HG02610 (cell line): Measurements from ENCODE around the gene PKLR.
"Not testable (repeated sequence)": the region's sequence is repeated elsewhere in the genome, so short reads cannot be mapped to it uniquely, and the experiment has no call there.

Source experiments
- ATAC-seq: cut with Tn5 transposase; IDR thresholded peaks from one replicate; pipeline ENCODE4 v1.9.1; 2021; ENCODE audit warnings: mild to moderate bottlenecking, moderate library complexity; ENCODE audit not compliant: unreplicated experiment

PKLR gene

DNA sequence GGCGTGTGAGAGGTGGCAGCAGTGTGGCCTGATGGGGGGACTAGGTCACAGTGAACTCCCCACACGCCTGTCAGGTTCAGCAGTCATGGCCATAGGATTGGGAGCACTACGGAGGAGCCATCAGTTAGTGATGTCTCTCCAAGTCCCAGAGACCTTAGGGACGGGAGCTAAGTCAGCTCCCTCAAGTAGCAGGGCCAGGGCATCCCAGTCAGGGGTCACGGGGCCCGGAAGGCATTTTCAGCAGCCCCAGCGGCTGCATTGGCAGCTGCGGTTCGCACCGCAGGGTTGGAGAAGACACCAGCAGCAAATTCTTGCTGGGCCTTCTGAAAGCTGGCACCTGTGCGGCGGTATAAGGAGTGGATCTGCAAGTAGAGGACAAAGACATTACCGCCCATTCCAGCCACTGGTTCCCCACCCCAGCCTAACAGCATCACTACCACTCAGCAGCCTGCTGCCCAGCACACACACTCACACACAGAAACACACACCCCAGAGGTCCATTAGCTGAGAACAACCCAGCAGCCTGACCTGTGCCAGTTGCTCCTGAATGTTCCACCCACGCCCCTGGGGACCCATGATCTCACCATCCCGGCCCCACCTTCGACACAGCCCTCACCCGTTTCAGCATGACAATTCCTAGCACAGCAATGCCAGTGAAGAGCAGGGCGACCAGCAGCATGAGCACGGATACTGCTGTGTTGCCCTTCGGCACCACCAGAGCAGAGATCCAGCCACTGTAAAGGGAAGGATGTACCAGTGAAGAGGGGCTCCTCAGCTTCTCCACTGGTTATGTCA, 45.0 kb downstream of the PKLR start:
- ATAC-seq, result no peak

DNA sequence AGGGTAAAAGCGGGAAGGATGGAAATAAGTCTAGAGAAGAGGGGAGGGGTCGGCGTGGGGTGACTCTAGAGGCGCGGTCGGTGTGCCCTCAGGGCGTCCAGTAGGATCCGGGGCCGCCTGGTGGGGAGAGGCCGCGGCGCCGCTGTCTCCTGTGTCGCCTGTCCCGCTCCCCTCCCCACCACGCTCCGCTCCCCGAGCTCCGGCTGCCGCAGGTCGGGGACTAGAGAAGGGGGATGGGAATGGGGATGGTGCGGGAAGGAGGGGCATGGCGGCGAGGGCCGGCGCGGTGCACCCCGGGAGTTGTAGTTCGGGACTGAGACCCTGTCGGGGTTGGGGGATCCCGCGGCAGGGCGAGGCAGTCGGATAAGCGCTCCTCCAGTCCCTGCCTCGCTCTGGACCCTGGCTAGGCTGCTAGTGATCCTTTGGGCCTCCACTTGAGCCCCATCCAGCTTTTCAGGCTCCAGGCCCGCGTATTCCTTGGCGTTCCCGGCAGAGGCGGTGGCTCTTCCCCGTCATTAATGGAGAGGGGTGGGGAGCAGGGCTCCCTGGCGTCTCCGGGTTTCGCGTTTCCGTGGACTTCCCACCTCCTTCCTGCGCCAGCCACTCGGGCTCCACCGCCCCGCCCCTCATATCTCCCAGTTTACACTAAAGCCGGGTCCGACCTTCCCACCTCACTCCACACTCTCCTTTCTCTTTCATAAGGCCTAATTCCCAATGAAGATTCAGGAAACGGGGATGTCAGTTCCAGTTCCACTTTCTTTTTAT, 45.8 kb downstream of the PKLR start, which contains the start of gene ENTREP3:
TSS of gene ENTREP3 (minus strand) at position 241 of the 765 bp plus-strand sequence. CDS start 606 bp downstream, outside the sequence.
- ATAC-seq, result peak; percentile 64

DNA sequence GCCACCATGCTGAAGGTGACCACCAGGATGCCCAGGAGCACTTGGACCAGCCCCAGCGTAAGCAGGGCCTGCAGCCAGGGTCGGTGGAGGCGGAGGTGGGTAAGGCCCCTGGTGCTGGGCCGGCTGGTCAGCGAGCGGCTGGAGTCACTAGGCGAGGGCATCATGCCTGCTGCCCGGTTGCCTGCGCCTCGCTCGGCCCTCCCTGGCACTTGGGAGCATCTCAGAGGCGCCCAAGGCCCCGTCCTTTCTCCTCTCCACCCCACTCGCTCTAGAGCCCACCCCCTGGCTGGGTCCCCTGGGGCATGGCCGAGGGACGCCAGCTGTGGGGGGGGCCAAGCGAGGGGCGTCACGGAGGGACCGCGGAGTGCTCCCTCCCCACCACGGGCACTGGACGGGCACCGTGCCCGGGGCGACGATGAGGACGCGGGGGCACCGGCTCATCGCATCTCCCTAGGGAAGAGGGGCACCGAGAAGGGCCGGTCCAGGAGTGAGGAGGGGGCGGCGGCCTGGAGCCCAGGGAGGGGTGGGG, 46.5 kb downstream of the PKLR start:
- ATAC-seq, result no peak

DNA sequence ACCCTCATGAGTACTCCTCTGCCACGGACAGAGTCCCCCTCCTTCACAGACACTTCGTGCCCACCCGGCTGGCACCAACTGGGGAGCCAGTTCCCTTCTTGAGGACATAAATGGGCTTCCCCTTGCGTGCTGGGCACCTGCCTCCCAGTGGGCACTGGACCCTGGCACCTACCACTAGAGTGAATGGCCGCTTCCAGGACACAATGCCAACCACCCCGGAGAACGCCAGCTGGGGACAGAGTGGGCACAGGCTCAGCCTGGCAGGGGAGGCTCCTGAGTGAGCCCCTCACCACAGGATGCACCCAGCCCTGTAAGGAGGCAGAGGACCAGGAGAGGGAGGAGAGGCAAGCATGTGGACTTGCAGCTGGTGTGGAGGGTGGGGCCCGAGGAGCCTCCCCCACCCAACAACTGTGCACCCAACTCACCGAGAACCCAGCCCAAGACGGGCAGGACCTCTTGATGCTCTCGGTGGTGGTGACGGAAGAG, 47.0 kb downstream of the PKLR start:
- ATAC-seq, result no peak

DNA sequence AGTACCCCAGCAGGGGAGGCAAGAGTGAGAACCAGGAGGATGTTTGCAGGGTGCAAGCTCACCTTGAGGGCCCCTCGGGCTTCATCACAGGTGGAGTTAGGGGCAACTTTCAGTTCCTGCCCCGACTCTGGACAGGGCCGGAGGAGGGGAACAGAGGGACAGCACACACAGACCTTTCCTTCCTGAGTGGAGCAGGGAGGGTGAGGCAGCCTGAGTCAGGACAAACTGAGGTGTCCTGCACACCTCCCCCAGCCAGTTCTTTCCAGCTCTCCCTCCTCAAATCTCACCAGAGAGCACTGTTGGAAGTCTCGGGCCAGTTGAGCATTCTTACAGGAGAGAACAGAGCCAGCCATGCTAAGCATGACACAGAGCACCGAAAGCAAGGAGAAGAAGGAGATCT, 47.4 kb downstream of the PKLR start:
- ATAC-seq, result no peak

DNA sequence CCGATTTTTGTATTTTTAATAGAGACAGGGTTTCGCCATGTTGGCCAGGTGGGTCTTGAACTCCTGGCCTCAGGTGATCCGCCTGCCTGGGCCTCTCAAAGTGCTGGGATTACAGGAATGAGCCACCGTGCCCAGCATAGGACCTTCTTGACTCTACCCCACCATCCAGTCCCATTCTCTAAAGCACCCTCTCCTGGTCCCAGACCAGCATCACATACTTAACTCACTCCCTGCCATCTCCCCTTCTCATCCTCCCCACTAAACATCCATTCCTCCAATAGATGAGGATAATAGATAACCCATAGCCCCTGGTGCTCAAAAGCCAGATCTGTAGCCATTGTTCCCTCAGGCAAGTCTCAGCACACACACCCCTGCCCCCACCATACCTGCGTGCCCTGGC, 48.0 kb downstream of the PKLR start:
- ATAC-seq, result no peak

DNA sequence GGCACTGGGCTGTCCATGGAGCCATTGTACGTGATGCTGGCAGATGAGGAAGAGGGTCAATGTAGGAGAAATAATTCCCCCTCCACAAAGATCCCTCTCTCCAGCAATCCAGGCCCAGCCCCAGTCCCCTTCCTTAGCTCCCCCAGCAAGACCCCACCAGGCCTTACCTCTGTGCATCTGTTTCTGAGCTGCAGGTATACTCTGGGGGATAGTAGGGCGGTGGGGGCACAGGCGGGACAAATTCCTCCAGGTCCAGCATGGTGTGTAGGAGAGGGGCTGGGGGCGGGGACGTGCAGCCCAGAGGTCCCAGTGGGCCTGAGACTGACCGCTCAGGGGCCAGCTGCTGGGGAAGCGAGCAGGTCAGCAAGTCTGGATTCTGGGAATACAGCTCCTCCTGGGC, 49.7 kb downstream of the PKLR start:
- no peak for ATAC-seq

DNA sequence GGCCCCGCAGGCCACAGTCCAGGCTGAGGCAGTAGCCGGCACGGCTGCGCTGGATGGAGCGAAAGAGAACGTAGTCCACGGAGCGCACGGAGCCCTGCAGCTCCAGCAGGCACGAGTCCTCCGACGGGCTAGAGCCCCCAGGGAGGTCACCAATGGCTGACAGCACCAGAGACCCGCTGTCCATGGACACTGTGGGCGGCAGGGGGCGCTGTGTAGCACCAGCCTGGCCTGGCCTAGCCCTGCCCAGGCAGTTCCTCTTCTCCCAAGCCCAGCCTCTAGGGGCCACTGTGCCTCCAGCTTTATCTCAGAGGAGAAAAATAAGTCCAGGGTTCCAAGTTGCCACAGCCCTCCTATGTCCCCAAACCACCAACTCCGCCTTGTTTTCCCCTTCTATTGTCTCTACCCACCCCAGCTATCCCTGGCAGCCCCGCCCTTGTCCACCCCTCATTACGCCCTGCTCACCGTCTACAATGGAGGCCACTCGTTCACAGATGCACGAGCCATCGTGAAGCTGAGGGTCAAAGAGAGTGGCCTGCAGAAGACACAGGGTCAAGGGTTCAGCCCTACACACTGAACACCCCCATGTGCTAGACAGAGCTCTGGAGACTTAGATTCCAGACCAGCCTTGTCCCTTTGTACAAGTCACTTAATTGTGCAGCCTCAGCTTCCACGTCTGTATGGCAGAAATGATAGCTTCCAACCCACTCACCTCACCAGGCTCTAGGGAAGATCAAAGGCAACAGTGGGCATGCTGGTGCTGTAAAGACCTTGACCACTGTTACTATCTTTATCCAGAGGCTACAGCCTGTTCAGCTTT, 50.4 kb downstream of the PKLR start:
- ATAC-seq, result peak; percentile 83

DNA sequence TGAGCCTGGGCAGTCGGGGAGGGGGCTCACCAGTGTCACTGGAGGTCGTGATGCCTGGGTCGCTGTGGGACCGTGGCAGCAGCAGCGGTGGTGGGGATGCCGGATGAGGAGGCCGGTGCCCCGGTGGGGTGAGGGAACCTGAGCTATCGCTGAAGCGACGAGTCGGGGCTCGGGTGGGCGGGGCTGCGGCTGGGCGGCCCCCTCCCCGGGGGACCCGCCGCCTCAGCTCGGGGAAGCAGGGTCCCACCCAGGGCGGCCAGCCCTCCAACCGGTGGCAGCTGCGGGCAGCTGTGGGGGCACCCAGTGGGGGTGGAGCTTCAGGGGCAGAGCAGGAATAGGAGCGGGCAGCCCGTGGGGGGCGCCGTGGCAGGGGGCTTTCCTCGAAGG, 51.0 kb downstream of the PKLR start:
- peak; percentile 8 for ATAC-seq

DNA sequence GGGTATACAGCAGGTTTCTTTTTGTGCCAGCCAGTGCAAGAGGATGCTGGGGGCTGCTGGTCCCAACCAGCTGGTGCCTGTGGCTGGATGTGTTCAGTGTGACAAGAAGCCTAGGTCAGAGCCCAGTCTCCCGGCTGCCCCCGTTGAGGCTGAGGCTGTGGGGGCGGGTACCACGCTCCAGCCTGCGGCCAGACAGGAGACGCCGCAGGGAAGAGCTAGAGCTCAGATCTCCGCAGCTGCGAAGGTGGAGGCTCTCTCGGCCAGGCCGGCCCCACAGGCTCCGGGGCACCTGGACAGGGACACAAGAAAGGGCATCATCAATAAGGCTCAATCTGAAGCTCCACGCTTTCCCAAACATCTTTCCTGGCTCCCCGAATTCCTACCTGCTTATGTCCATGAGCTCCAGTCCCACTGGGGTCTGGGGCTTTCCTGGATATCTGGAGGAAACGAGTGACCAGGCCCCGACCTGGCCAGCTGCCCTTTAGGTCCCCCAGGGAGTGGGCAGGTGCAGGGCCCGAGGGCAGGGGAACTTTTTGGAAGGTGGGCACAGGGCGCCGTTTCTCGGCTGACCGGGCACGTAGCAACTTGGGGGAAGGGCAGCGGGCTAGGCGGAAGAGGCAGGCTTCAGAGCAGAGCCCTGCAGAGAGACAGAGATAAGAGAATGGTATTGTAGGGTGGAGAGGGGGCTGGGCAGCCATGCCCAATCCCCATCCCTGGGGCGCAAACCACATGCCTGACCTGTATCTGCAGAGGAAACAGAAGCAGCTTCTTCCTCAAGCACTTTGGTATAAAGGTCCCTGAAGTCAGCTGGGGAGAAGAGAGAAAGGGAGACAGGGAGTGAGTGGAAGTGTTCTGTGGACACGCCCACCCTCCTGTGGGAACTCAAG, 53.3 kb downstream of the PKLR start:
- no peak for ATAC-seq

DNA sequence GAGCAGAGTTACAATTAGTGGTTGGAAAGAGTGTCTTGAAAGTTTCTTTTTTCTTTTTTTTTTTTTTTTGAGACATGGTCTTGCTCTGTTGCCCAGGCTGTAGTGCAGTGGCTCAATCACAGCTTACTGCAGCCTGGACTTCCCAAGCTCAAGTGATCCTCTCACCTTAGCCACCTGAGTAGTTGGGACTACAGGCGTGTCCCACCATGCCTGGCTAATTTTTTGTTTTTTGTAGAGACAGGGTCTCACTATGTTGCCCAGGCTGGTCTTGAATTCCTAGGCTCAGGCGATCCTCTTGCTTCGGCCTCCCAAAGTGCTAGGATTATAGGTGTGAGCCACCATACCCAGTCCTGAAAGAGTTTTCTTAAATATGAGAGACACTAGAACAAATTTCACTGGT, 54.4 kb downstream of the PKLR start:
- not testable (repeated sequence) for ATAC-seq

DNA sequence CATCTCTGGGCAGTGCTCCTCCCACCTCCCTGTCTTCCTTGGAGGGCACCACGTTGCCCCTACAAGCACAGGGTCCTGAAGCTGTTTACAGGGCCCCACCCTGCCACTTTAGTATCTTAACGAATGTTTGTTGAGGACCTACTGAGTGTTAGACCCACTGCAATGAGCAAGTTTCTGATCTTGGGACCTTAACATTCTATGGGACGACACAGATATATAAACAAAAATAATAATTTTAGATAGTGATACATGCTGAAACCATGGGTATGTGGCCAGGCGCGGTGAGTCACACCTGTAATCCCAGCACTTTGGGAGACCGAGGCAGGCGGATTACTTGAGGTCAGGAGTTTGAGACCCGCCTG, 56.1 kb downstream of the PKLR start:
- ATAC-seq, result no peak

DNA sequence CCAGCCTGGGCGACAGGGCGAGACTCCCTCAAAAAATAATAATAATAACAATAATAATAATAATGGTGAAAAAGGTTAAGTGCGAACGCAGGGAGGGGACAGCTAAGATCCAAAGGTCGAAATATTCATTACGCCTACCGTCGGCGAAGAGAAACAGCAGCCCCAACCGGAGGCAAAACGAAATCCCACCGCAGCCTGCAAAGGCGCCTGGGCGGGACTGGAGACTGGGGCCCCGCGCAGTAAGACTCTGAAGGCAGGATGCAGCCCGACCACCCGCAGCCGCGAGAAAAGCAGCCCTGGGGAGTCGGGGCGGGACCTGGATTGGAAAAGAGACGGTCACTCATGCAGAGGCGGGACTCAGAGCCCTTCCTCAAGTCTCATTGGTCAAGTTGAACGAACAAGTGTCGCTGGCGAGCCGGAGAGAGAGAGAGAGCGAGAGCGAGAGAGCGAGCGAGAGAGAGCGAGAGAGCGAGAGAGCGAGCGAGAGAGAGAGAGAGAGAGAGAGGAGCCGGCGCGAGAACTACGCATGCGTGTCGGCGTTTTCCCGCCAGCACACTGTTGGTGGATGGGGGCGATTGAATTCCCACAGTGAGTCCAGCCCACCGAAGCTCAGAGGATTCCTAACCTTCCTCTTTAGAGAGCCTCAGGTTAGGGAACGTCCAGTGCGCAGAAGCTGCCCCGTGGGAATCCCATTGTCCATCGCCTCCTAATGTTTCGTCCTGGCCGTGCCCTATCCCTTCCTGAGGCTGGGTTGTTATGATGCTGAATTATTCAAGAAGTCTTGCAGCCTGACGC, 56.7 kb downstream of the PKLR start:
- ATAC-seq, result peak; percentile 83

DNA sequence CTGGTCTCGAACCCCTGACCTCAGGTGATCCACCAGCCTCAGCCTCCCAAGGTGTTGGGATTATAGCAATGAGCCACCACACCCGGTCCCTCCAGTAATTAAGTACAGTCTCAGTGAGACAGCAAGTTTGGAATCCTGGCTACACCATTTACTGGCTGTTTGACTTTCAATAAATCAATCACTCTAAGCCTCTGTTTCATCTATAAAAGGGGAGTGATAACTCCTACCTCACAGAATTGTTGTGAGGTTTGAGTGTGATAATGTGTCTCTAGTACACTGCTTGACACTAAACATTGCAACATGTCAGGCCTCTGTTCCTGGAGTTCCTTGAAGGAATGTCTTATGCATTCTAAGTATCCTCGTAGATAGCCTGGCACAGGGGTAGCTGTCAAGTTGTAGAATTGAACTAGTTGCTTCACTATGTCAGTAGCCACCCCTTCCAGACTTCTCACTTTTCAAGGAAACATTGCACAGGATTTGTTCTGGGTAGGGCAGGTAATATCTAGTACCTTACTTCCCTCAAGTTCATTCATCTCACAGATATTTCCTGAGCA, 58.4 kb downstream of the PKLR start:
- ATAC-seq, result no peak

DNA sequence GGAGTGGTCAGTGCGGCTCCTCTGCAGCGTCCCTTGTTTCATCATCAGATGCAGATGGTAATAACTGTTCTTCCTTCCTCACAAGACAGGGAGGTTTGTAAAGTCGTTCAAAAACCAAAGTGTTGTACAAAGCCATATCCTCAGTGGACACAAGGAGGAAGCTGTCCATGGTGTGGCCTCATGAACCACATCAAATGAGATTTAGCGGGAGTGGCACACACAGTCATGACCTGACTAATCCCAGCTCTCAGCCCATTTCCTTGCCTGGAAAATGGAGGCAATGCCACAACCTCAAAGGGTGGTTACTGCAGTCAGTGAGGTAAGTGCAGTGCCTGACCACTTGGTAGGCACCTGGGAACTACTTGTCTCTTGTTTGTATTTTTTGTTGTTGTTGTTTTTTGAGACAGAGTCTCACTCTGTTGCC, 59.4 kb downstream of the PKLR start:
- no peak for ATAC-seq

DNA sequence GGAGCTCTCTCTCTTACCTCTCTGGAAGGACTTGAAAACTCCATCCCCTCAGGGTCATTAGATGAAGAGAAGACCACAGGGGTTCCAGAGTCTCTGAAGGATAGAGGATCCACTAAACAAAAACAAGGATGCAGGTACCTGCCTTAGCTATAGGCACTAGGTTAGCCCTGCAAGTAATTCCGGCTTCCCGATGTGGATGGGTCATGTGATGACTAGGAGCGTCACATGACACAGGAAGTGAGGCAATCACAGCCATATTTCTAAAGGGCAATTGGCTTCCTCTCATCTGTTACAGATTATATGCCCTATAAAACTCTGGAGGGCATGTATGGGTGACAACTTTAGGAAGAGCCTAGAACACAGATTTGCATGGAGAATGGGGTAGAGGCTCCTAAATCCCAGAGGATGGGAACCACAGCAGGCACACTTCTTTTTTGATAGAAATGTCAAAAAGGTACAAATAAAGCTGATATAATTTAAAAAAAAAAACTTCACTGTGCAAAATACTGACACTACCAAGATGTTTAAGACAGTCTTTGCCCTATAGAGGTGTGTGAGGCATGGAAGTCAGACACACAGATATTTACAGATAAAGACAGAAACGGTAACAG, 60.1 kb downstream of the PKLR start:
- peak; percentile 26 for ATAC-seq
